H9 (cell line): Measurements from ENCODE around the gene MRPL20. TPM values are rescaled to one million over a fixed set of nuclear protein-coding genes. Genes with fewer than 3 reads are reported as not detected.
A peak's percentile ranks its signal among the peaks of the same experiment; 100 is the strongest.
"Not testable (repeated sequence)": the region's sequence is repeated elsewhere in the genome, so short reads cannot be mapped to it uniquely, and the experiment has no call there.

Experiments
- DNase-seq: peaks from one replicate; pipeline ENCODE4 v3.0.0-alpha.2; 2017
- H2AFZ ChIP-seq: one replicate; pipeline ENCODE4 v1.6.1; 2013; ENCODE audit warnings: mild to moderate bottlenecking, low read length, control low read depth, moderate library complexity
- H2AK5ac ChIP-seq: 2 replicates; pipeline ENCODE4 v1.6.1; 2013; ENCODE audit warnings: low read length, control low read depth, mixed read lengths; ENCODE audit not compliant: insufficient read length
- H2BK120ac ChIP-seq: one replicate; pipeline ENCODE4 v1.6.1; 2013; ENCODE audit warnings: low read depth, mild to moderate bottlenecking, low read length, control low read depth, inconsistent platforms; ENCODE audit not compliant: poor library complexity, severe bottlenecking
- H2BK12ac ChIP-seq: 2 replicates; pipeline ENCODE4 v1.6.1; 2013; ENCODE audit warnings: low read length, control low read depth, mixed read lengths, low read depth; ENCODE audit not compliant: insufficient read length
- H2BK15ac ChIP-seq: 2 replicates; pipeline ENCODE4 v1.6.1; 2013; ENCODE audit warnings: low read depth, low read length, control low read depth
- H2BK20ac ChIP-seq: one replicate; pipeline ENCODE4 v1.6.1; 2013; ENCODE audit warnings: low read depth, mild to moderate bottlenecking, low read length, control low read depth, inconsistent platforms; ENCODE audit not compliant: poor library complexity, severe bottlenecking
- H2BK5ac ChIP-seq: 2 replicates; pipeline ENCODE4 v1.6.1; 2013; ENCODE audit warnings: low read length, control low read depth, mixed read lengths; ENCODE audit not compliant: insufficient read length
- H3K14ac ChIP-seq: 2 replicates; pipeline ENCODE4 v1.6.1; 2013; ENCODE audit warnings: low read length, control low read depth; ENCODE audit not compliant: insufficient read depth
- H3K18ac ChIP-seq: 2 replicates; pipeline ENCODE4 v1.6.1; 2013; ENCODE audit warnings: low read depth, mild to moderate bottlenecking, mixed read lengths, low read length, control low read depth; ENCODE audit not compliant: insufficient read length
- H3K23ac ChIP-seq: 2 replicates; pipeline ENCODE4 v1.6.1; 2013; ENCODE audit warnings: low read length, control low read depth, mixed read lengths, low read depth; ENCODE audit not compliant: insufficient read length
- H3K23me2 ChIP-seq: 2 replicates; pipeline ENCODE4 v1.6.1; 2013; ENCODE audit warnings: low read depth, mild to moderate bottlenecking, mixed read lengths, low read length, control low read depth; ENCODE audit not compliant: insufficient read length, poor library complexity, severe bottlenecking
- H3K27ac ChIP-seq: 2 replicates; pipeline ENCODE4 v1.5.1; 2013; ENCODE audit warnings: low read length, control low read depth, mixed read lengths, low read depth; ENCODE audit not compliant: insufficient read length
- H3K27me3 ChIP-seq: 2 replicates; pipeline ENCODE4 v1.6.1; 2013; ENCODE audit warnings: low read length, control low read depth, inconsistent platforms; ENCODE audit not compliant: insufficient read depth
- H3K4ac ChIP-seq: 2 replicates; pipeline ENCODE4 v1.6.1; 2013; ENCODE audit warnings: low read depth, mild to moderate bottlenecking, control low read depth, inconsistent platforms, low read length, moderate library complexity
- H3K4me1 ChIP-seq: 2 replicates; pipeline ENCODE4 v1.6.1; 2013; ENCODE audit warnings: low read length, control low read depth, inconsistent platforms; ENCODE audit not compliant: insufficient read depth
- H3K4me2 ChIP-seq: 2 replicates; pipeline ENCODE4 v1.6.1; 2013; ENCODE audit warnings: low read length, control low read depth, mixed read lengths; ENCODE audit not compliant: insufficient read length, insufficient read depth
- H3K56ac ChIP-seq: 2 replicates; pipeline ENCODE4 v1.6.1; 2013; ENCODE audit warnings: low read depth, mild to moderate bottlenecking, mixed read lengths, low read length, control low read depth; ENCODE audit not compliant: insufficient read length
- H3K79me1 ChIP-seq: 2 replicates; pipeline ENCODE4 v1.6.1; 2013; ENCODE audit warnings: low read depth, mild to moderate bottlenecking, moderate library complexity, low read length, control low read depth, inconsistent platforms; ENCODE audit not compliant: insufficient read depth, poor library complexity, severe bottlenecking
- H3K79me2 ChIP-seq: 2 replicates; pipeline ENCODE4 v1.6.1; 2013; ENCODE audit warnings: low read length, control low read depth, inconsistent platforms; ENCODE audit not compliant: insufficient read depth
- H3K9ac ChIP-seq: 2 replicates; pipeline ENCODE4 v1.6.1; 2013; ENCODE audit warnings: low read length, control low read depth, mixed read lengths; ENCODE audit not compliant: insufficient read length; ENCODE audit errors: extremely low read depth
- H3K9me3 ChIP-seq: one replicate; pipeline ENCODE4 v1.6.1; 2013; ENCODE audit warnings: low read depth, low read length, inconsistent platforms; ENCODE audit not compliant: control insufficient read depth
- H3T11ph ChIP-seq: one replicate; pipeline ENCODE4 v1.6.1; 2013; ENCODE audit warnings: mild to moderate bottlenecking, low read length, control low read depth, inconsistent platforms
- H4K20me1 ChIP-seq: one replicate; pipeline ENCODE4 v1.6.1; 2013; ENCODE audit not compliant: control insufficient read depth, insufficient read length, insufficient read depth
- H4K5ac ChIP-seq: 2 replicates; pipeline ENCODE4 v1.6.1; 2013; ENCODE audit warnings: low read depth, mild to moderate bottlenecking, mixed read lengths, low read length, control low read depth; ENCODE audit not compliant: insufficient read length
- H4K8ac ChIP-seq: replicated peaks from 2 replicates; pipeline ENCODE4 v1.6.1; 2013; ENCODE audit warnings: low read length, control low read depth, mixed read lengths, low read depth; ENCODE audit not compliant: insufficient read length
- H4K91ac ChIP-seq: 2 replicates; pipeline ENCODE4 v1.6.1; 2013; ENCODE audit warnings: low read depth, mild to moderate bottlenecking, moderate library complexity, mixed read lengths, low read length, control low read depth; ENCODE audit not compliant: insufficient read length
- H3K27ac Mint-ChIP-seq, 3 experiments: 2 replicates in 2 of 3; 3 replicates in 1 of 3; pipeline ENCODE4 v1.8.0; 2020 to 2021; ENCODE audit warnings: mixed read lengths in 3 of 3, mild to moderate bottlenecking in 1 of 3, moderate library complexity in 1 of 3
- H3K27me3 Mint-ChIP-seq: 2 replicates; pipeline ENCODE4 v1.8.0; 2021; ENCODE audit warnings: low read depth, mild to moderate bottlenecking, moderate library complexity, mixed read lengths
- H3K36me3 Mint-ChIP-seq, 3 experiments: 2 replicates in 2 of 3; 3 replicates in 1 of 3; pipeline ENCODE4 v1.8.0; 2020 to 2021; ENCODE audit warnings: low read depth in 3 of 3, mixed read lengths in 3 of 3; ENCODE audit not compliant: insufficient read depth in 1 of 3
- H3K4me1 Mint-ChIP-seq, 2 experiments: 2 replicates each; pipeline ENCODE4 v1.8.0; 2020; ENCODE audit warnings: mixed read lengths in 2 of 2
- H3K4me3 Mint-ChIP-seq, 2 experiments: 2 replicates in 1 of 2; 3 replicates in 1 of 2; pipeline ENCODE4 v1.8.0; 2020 to 2021; ENCODE audit warnings: mild to moderate bottlenecking in 2 of 2, mixed read lengths in 2 of 2, moderate library complexity in 1 of 2
- H3K9me3 Mint-ChIP-seq, 2 experiments: 2 replicates in 1 of 2; 3 replicates in 1 of 2; pipeline ENCODE4 v1.8.0; 2020; ENCODE audit warnings: mild to moderate bottlenecking in 2 of 2, mixed read lengths in 2 of 2, moderate library complexity in 1 of 2
- WGBS: extraction: QIAGEN DNeasy Blood & Tissue Kit; methylation state at CpG from one replicate; pipeline ENCODE4 v1.1.7; 2013; ENCODE audit warnings: missing lambda C conversion rate, low lambda C conversion rate, mixed read lengths; ENCODE audit not compliant: insufficient read length; ENCODE audit errors: extremely low coverage; 5-methylcytosine and 5-hydroxymethylcytosine counted together
- total RNA-seq: library from RNA; stranded (reverse); gene quantifications from 2 replicates; pipeline ENCODE4 v1.2.1, GENCODE V29; 2021

MRPL20 gene
- total RNA-seq, 1 experiment from 2014 or later, result 162 TPM

DNA sequence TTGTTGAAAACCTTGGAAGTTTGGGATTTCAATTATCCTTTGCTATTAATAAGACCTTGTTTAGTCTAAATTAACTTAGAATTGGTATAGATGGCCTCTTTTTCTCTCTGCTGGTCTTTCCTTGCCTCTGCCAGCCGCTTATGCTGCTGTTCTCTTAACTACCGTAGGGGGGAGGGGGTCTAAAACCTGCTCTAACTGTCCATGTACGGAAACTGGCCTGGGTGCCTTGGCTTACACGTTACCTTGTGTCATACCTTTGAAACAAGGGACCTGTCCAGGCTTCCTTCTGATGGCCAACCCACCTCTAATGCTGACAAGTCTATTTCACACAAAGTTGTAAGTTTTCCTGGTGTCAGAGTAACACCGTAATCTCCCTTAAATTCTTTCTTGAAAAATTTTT, 10.3 kb upstream of the MRPL20 start:
- not testable (repeated sequence) for H3K27me3 ChIP-seq, H3K4me3 Mint-ChIP-seq
- WGBS, result no CpG with 5 or more reads among the region's 5 CpGs

More for the DNA sequence above, 10.3 kb upstream of the MRPL20 start:
- peaks cover 37 to 41% of the 10 kb centered on the region in 2 experiments for H3K4me1 Mint-ChIP-seq
- not testable (repeated sequence) for H3K23me2 ChIP-seq, H3K9me3 Mint-ChIP-seq, H3K36me3 Mint-ChIP-seq, H3K14ac ChIP-seq, H3K4me2 ChIP-seq, DNase-seq, H2BK15ac ChIP-seq, H3K18ac ChIP-seq, H3K23ac ChIP-seq, H3K56ac ChIP-seq, H4K91ac ChIP-seq, H3K9me3 ChIP-seq, H2BK20ac ChIP-seq, H4K8ac ChIP-seq, H3K4me1 ChIP-seq, H2BK12ac ChIP-seq, H2BK120ac ChIP-seq, H3K79me2 ChIP-seq, H3K4ac ChIP-seq, H2BK5ac ChIP-seq, H3K27ac ChIP-seq, H2AFZ ChIP-seq, H3K27me3 Mint-ChIP-seq, H3K9ac ChIP-seq, H4K20me1 ChIP-seq, H2AK5ac ChIP-seq, H4K5ac ChIP-seq, H3T11ph ChIP-seq, H3K79me1 ChIP-seq
- H3K27ac Mint-ChIP-seq, result peak overlapping the region in 1 of 3 experiments; percentile 45; a peak in 2 of 7 replicates
